ENCODE measurements around the gene MUSTN1. TPM values are rescaled to one million over a fixed set of nuclear protein-coding genes. Genes with fewer than 3 reads are reported as not detected.

The MUSTN1 gene
- total and polyA plus RNA-seq, 2 donors (not counting 3 experiments of a cell fraction or from before 2014, with no cell fraction given): 1.1 to 2.2 TPM

- no peak overlapping the region for H3K27ac ChIP-seq (ENCODE audit: insufficient read depth, low read depth, low read length)
- no peaks in the 10 kb centered on the region for H3K27me3 ChIP-seq (ENCODE audit: control insufficient read depth in 2 of 2, insufficient read depth in 2 of 2, low read length in 2 of 2)
- FAIRE-seq: no peak
- no peaks in the 10 kb centered on the region for H3K9me1 ChIP-seq (replicated peaks; ENCODE audit: control insufficient read depth, extremely low read depth, insufficient read depth, low read length)
- H3K4me2 ChIP-seq (ENCODE audit: insufficient read depth, low read length): no peak overlapping the region
- H3K4me1 ChIP-seq (ENCODE audit: control insufficient read depth, extremely low read depth, insufficient read depth, low read length): no peaks in the 10 kb centered on the region
- intact Hi-C loops (cut with micrococcal nuclease) (no loop called here), dilution Hi-C loops (cut with MboI; ENCODE audit: extremely low pct_ligation_motif_present, low sequenced_read_pairs) (no loop called here)
- BruUV-seq (replicated peaks): no TSS peak
- peaks cover 0 to 5% of the 10 kb centered on the region in 2 experiments for H3K36me3 ChIP-seq (ENCODE audit: control insufficient read depth in 2 of 2, extremely low read depth in 1 of 2, insufficient read depth in 2 of 2, low read length in 2 of 2)
- H3K4me3 ChIP-seq (replicated peaks in 1 of 3; ENCODE audit: insufficient read depth in 1 of 3, low read depth in 1 of 3, low read length in 3 of 3): no peak overlapping the region
- H3K9ac ChIP-seq (replicated peaks; ENCODE audit: extremely low read depth, insufficient read depth, low read length): no peak overlapping the region
- ChIA-PET POLR2A (no interaction called here), CTCF (interaction anchor here (0.6 kb wide), 1 partner anchor 93 kb away, joined by 3 read pairs; no protein-coding TSS in a partner anchor)
- TF ChIP-seq EZH2 (IDR thresholded peaks at IDR 0.05; ENCODE audit: borderline replicate concordance, low read depth, low read length, severe bottlenecking) (no peak), POLR2A (IDR thresholded peaks at IDR 0.05; ENCODE audit: low read depth, low read length) (no peak), FOS (IDR thresholded peaks at IDR 0.05; ENCODE audit: borderline replicate concordance, insufficient read depth, low read length) (no peak), CTCF (IDR thresholded peaks at IDR 0.05; ENCODE audit: extremely low read depth in 1 of 2, insufficient read depth in 1 of 2, low read depth in 1 of 2, low read length in 2 of 2) (no peak), JUN (IDR thresholded peaks at IDR 0.05; ENCODE audit: borderline replicate concordance, insufficient read depth, insufficient read length, low read depth) (no peak), MYC (IDR thresholded peaks at IDR 0.05; ENCODE audit: low read depth, low read length) (no peak), MAX (IDR thresholded peaks at IDR 0.05; ENCODE audit: insufficient read depth, insufficient read length) (no peak), GATA2 (IDR thresholded peaks at IDR 0.05; ENCODE audit: insufficient read depth, insufficient read length, low read depth, low read length) (no peak), POLR2AphosphoS5 (IDR thresholded peaks at IDR 0.05; ENCODE audit: insufficient read depth, low read depth, low read length) (no peak)
- no peaks in the 10 kb centered on the region for H3K79me2 ChIP-seq (ENCODE audit: control insufficient read depth, insufficient read depth, low read length)
- H4K20me1 ChIP-seq (replicated peaks; ENCODE audit: control insufficient read depth, extremely low read depth, insufficient read depth, low read length): no peaks in the 10 kb centered on the region
- H2AFZ ChIP-seq (ENCODE audit: low read depth, low read length): no peak overlapping the region
- no peak for DNase-seq (ENCODE audit: low read depth, low spot score)
- no peaks in the 10 kb centered on the region for H3K9me3 ChIP-seq (replicated peaks; ENCODE audit: control insufficient read depth, insufficient read depth, low read length)
These were observed 6.6 kb upstream of the MUSTN1 start for GRCh38 chr3:52841211-52841980.
